PFSK-1 (cell line): ENCODE data around the gene SAGE1.

Source experiments
- FOXP2 ChIP-seq: optimal IDR thresholded peaks from 2 replicates; pipeline ENCODE3; 2011; ENCODE audit warnings: borderline replicate concordance, control low read depth, inconsistent platforms; ENCODE audit not compliant: insufficient read depth; ENCODE audit errors: extremely low read length, extremely low read depth
- POLR2AphosphoS5 ChIP-seq: IDR thresholded peaks from 2 replicates; pipeline ENCODE4 v1.6.1; 2012; ENCODE audit warnings: low read depth, mild to moderate bottlenecking, control low read depth, low read length, moderate library complexity
- REST ChIP-seq, 2 experiments: IDR thresholded peaks; 2 replicates each; pipeline versions ENCODE4 v1.6.1 to v1.8.0; 2011 to 2012; ENCODE audit warnings: low read depth in 2 of 2, low read length in 2 of 2, control low read depth in 1 of 2, inconsistent platforms in 1 of 2, mild to moderate bottlenecking in 1 of 2, moderate library complexity in 1 of 2; ENCODE audit not compliant: insufficient read depth in 1 of 2
- SIN3A ChIP-seq: IDR thresholded peaks from 2 replicates; pipeline ENCODE4 v1.6.1; 2012; ENCODE audit warnings: mild to moderate bottlenecking, low read length, moderate library complexity, borderline replicate concordance; ENCODE audit not compliant: insufficient read depth
- TAF1 ChIP-seq: IDR thresholded peaks from 2 replicates; pipeline ENCODE4 v1.6.1; 2012; ENCODE audit warnings: low read length, control low read depth, borderline replicate concordance; ENCODE audit not compliant: insufficient read depth

The SAGE1 gene

GRCh38 chrX:135910251-135910650, 16.7 kb downstream of the SAGE1 start:
- no peak for TF ChIP-seq SIN3A

- TF ChIP-seq FOXP2 (no peak), TAF1 (no peak), REST (IDR thresholded peaks at IDR 0.05; ENCODE audit: insufficient read depth in 1 of 2, low read depth in 2 of 2, low read length in 2 of 2) (no peak), SIN3A (no peak), POLR2AphosphoS5 (no peak)
Measured at GRCh38 chrX:135914404-135914803, 20.9 kb downstream of the SAGE1 start.

DNA sequence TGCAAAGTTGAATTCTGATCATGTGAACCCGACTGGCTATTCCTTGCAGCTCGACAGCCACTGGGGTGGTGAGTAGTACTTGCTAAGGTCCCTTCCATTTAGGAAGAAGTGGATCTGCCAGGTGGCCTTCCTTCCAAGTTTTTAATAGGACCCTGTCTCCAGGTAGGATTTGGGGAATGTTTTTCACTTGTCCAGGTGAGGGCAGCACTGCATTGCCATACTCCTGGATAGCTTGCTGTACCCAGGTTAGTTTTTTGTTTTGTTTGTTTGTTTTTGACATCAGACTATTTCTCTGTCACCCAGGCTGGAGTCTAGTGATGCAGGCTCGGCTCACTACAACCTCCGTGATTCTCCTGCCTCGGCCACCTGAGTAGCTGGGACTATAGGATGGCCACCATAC, 29.8 kb downstream of the SAGE1 start:
- TF ChIP-seq SIN3A (no peak), REST (IDR thresholded peaks at IDR 0.05; ENCODE audit: insufficient read depth in 1 of 2, low read depth in 2 of 2, low read length in 2 of 2) (no peak), FOXP2 (no peak), TAF1 (no peak), POLR2AphosphoS5 (no peak)

- TF ChIP-seq POLR2AphosphoS5, result no peak
Measured at GRCh38 chrX:135927897-135928296, 34.4 kb downstream of the SAGE1 start.

DNA sequence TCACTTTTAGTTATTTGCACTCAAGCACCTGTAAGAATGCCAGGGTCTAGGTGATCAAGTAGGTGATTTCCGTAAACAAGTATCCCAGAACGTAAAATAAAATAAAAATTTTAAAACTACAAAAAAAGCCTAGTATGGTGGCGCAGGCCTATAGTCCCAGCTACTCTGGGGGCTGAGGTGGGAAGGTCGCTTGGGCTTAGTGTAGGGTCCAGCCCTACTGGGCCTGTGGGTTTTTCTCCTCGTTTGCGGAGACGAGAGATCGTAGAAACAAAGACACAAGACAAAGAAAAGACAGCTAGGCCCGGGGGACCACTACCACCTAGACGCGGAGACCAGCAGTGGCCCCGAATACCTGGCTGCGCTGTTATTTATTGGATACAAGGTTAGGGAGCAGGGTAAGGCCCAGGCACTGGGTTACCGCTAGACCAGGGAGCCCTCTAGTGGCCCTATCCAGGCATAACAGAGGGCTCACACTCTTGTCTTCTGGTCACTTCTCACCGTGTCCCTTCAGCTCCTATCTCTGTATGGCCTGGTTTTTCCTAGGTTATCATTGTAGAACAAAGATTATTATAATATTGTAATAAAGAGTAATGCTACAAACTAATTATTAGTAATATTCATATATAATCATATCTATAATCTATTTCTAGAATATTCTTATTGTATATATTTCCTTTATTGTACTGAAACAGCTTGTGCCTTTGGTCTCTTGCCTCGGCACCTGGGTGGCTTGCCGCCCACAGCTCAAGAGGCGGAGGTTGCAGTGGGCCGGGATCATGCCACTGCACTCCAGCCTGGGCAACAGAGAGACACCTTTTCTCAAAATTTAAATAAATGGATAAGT, 38.4 kb downstream of the SAGE1 start:
- TF ChIP-seq FOXP2 (no peak), REST (IDR thresholded peaks at IDR 0.05; ENCODE audit: insufficient read depth in 1 of 2, low read depth in 2 of 2, low read length in 2 of 2) (no peak), POLR2AphosphoS5 (no peak), TAF1 (no peak), SIN3A (no peak)

- no peak for TF ChIP-seq REST (IDR thresholded peaks at IDR 0.05; ENCODE audit: insufficient read depth in 1 of 2, low read depth in 2 of 2, low read length in 2 of 2)
- TF ChIP-seq FOXP2, result no peak
- TF ChIP-seq POLR2AphosphoS5, result no peak
- no peak for TF ChIP-seq SIN3A
- TF ChIP-seq TAF1, result no peak
Measured at GRCh38 chrX:135944486-135944885, 51.0 kb downstream of the SAGE1 start.
